HK-2 (cell line): ENCODE results near the gene MRPL4.
A peak's percentile ranks its signal among the peaks of the same experiment; 100 is the strongest.

Experiments
- DNase-seq: peaks from one replicate; pipeline ENCODE4 v3.0.0-alpha.2; 2018; ENCODE audit not compliant: unreplicated experiment

MRPL4 gene

DNA sequence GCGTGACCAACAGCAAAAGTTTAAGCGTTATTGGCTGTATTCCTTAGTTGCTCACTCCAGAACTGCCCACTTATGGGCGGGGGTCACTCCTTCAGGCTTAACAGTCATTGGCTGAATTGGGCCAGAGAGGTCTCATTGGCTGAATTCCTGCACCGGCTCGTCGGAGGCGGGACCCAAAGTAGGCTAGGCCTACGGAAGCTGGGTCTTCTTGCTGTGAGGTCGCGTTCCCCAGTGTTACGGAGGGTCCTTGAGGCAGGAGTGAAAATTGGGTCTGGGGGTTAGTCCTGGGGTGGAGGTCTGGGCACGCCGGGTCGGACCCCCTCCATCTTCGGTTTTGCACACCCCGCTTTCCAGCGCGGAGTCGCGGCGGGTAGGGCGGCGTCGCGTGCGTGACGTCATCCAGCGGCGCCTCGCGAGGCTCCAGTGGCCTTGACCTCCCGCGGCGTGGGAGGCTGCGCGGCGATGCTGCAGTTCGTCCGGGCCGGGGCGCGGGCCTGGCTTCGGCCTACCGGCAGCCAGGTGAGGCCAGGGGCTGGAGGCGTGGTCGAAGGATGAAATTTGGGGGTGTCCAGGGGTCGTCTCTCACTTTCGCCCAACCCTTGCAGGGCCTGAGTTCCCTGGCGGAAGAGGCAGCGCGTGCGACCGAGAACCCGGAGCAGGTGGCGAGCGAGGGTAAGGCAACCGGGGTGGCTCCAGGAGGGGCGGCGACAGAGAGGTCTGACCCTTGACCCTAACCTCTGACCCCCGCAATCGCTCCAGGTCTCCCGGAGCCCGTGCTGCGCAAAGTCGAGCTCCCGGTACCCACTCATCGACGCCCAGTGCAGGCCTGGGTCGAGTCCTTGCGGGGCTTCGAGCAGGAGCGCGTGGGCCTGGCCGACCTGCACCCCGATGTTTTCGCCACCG, at the start of gene MRPL4:
TSS of gene MRPL4 (plus strand) at position 423 of the 903 bp plus-strand sequence. CDS start at position 463, 40 bp downstream.
- DNase-seq: peak; percentile 93

DNA sequence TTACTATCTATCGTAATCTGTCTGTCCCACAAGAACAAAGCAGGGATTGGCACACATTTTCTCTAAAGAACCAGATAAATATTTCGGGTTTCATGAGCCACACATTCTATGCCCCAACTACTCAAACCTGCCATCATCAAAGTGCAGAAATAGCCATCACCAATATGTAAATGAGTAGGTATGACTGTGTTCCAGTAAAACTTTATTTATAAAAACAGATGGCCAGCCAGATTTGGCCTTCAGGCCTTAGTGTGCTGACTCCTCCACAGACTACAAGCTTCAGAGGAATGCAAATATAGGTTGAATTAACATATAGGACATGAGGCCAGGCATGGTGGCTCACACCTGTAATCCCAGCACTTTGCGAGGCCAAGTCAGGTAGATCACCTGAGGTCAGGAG, 48.3 kb upstream of the MRPL4 start:
- DNase-seq: no peak

DNA sequence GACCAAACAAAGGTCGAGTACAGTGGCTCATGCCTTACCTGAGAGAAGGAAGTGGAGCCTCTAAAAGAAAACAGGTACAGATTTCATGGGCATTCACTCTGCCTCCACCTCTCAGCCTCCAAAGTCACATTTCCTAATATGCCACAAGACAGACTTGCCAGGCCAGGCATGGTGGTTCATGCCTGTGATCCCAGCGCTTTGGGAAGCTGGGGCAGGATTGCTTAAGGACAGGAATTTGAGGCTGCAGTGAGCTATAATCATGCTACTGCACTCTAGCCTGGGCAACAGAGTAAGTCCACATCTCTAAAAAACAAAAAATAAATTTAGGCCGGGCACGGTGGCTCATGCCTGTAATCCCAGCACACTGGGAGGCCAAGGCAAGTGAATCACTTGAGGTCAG, 46.4 kb upstream of the MRPL4 start:
- no peak for DNase-seq

DNA sequence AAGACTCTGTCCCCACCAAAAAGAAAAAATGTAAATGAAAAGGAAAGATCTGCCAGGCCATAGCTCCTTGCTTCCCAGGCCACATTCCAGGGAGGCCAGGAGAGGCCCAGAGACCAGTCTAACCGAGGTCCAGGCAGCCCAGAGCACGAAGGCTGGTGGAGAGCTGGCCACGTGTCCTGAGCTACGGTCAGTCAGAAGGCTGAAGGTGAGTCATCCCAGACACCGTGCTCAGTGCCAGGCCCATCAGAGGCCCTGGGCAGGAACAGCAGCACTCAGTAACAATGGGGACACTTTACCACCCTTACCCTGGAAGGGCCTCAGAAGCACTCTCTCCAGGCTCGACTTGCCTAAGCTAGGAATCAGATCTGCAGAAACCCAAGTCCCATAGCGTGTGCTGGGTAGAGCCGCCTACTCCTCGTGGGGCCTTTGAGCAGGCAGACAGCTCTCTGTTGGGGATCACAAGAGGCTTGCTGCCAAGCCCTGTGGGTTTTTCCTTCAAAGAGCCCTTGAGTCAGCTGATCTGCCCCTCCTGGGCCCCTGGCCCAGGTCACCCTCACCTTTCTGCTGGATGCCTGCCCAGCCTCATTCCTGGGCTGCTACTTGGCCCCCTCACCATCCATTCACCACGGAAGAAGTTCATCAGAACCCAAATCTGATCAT, 45.7 kb upstream of the MRPL4 start:
- peak; percentile 84 for DNase-seq

DNA sequence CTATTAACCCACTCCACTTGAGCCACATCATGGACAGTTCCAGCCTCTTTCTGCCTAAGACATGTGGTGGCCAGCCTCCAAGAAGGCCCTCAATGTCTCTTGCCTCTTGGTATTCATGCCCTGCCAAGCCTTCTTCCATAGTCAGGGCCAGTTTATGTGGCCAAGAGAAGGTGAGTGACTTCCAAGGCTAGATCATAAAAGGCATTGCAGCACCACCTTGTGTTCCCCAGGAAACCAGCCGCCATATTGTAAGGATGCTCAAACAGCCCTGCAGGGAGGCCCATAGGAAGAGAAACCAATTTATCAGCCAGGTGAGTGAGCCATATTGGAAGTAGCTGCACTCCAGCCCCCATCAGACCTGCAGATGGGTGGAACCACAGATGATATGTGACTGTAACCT, 45.0 kb upstream of the MRPL4 start:
- DNase-seq: no peak

DNA sequence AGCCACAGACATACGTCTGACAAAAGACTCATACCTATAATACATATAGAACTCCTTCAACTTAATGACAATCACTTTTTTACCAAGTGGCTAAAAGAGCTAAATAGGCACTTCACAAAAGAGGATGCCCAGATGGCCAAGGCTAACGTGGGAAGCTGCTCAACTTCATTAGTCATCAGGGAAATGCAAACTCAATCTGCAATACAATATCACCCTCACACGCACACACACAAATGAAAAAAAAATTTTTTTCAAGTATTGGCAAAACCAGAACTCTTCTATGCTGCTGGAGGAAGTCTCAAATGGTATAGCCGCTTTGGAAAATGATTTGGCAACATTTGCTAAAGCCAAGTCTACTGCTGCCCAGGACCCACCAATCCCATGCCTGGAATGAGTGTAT, 42.7 kb upstream of the MRPL4 start:
- DNase-seq: no peak

DNA sequence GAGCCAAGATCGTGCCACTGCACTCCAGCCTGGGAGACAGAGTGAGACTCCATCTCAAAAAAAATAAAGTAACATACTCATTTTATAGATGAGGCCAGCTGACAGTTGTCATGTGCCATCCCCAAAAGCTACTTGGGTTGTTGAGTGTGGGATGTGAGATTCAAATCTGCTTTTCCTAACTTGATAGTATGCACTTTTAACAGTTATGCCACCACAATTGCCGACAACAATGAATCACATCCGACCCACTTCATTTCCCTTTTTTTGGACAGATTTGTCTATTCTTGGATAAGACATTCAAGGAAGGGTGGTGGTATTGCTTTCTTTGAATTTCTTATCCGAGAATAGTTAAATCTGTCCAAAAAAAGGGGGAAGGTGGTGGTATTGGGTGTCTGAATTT, 41.0 kb upstream of the MRPL4 start:
- no peak for DNase-seq

DNA sequence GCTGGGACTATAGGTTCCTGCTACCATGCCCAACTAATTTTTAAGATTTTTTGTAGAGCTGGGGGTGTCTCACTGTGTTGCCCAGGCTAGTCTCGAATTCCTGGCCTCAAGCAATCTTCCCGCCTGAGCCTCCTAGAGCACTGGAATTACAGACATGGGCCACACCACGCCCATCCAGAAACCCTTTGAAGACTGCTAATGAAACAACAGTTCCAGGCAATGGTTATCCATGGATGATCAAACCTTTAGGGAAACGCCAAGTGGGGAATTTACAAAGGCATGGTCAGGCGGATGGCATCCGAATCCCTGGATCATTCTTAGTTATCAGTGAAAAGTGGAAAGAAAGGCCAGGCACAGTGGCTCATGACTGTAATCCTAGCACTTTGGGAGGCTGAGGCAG, 40.3 kb upstream of the MRPL4 start:
- no peak for DNase-seq

DNA sequence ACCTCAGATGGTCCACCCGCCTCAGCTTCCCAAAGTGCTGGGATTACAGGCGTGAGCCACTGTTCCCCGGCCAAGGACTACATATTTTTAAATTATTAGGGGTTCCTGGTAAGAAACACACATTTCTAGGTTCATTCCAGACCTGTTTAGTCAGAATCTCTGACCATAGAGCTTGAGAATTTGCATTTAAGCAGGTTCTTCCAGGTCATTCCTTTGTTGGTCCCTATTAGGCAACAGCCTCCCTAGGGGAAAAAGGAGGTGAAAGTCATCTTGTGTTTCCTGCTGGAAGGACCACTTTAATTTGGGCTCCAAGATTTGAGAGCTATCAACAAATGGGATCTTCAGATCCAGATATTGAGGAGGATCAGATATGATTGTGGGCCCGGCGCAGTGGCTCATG, 37.2 kb upstream of the MRPL4 start:
- no peak for DNase-seq

DNA sequence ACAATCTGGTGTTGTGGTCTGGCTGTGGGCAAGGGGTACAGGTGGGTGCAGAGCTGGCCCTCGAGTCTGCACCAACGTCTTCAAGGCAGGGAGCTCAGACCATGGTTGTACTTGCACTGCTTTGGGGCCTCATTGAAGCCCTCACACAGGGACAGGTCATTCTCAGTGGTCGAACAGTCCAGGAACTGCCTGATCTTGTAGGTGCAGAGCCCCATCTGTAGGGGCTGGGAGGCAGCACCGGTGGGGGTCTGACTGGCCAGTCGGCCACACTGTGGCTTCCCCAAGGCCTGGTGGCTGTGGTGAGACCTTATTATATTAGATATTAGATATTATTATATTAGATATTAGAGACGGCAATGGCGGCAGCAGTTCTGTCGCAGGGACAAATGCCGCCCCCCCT, 34.9 kb upstream of the MRPL4 start:
- DNase-seq: no peak

DNA sequence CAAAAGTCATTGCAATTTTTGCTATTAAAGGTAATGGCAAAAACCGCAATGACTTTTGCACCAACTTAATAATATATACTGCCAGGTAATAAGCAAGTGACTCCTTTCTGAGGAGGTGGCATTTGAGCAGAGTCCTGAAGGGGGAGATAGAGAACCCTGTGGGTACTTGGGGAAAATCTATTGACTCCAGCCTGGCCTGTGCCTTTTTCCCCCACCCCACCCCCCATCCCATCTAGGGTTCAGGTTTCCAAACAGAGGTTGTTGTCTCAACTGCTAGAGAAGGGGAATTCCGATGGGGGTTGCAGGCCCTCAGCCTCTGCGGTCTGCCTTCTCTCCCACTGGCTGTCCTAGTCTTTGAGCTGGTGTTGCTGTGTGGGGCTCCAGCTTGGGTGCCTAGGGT, 32.3 kb upstream of the MRPL4 start:
- peak; percentile 79 for DNase-seq

DNA sequence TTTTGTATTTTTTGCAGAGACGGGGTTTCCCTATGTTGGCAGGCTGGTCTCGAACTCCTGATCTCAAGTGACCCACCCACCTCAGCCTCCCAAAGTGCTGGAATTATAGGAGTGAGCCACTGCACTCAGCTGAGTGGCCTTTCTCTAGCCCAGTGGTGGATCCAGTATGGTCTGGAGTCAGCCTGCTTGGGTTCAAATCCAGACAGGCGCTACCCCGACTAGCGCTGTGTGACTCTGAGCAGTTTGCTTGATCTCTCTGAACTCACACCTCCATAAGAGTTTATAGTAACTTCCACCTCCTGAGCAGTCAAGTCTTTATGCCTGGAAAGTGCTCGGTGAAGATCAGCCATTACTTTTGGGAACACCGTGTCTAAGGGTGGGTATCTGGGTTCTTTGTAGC, 31.3 kb upstream of the MRPL4 start:
- no peak for DNase-seq

DNA sequence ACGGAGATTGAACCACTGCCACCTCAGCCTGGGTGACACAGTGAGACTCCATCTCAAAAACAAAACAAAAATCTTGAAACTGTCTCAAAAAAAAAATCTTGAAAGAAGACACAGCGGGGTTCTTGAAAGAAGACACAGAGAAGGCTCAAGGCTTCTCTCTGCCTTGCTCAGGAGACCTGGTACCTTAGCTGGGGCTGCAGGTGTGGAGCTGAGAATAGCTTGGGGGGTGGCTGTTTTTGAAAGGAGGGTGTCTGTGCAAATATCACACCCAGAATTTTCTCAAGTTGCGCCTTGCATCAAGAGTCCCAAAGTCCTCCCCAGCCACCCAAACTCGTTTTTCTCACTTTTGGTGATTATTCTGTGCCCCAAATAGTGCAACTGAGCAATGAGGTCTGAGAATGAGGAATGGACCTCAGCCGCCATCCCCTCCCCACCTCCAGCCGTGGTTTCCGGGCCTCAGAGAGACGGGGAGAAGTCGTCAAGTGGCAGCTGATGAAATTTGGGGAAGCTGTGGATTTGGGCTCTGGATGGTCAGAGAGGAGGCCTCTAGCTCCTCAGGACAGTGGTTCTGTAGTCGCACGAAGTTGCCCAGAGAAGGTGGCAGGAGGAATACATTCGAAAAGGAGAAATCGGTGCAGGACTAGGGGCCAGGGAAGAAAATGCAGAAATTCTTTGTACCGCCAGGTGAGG, 29.7 kb upstream of the MRPL4 start:
- no peak for DNase-seq

DNA sequence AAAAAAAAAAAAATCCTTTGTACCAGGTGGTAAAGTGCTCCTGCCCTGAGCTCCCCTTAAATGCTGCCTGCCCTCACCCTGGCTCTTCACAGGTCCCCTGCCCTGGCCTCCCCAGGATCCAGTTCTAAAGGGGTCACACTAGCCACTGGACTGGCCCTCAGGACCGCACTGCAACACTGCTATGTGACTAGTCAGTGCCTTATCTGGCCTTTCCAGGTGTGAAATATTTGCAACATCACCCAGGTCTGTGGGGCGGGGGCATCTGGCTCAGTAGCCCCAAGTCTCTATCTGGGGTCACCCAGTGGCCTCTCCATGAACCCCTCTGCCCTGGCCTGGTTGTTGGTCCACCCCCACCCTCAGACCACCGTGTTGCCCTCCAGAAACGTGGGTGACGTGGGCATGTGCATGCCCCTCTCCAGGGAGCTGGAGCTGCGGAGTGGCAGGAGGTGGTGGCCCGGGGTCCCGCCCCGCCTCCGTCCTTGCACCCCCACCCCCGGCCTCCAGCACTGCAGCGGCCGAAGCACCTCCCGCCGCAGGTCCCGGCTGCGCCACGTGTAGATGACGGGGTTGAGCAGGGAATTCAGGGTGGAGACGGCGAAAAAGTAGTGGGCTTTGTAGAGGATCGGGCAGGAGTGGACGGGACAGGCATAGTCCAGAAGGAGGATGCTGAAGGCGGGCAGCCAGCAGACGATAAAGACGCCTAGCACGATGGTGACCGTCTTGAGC, 28.4 kb upstream of the MRPL4 start:
- DNase-seq: no peak

DNA sequence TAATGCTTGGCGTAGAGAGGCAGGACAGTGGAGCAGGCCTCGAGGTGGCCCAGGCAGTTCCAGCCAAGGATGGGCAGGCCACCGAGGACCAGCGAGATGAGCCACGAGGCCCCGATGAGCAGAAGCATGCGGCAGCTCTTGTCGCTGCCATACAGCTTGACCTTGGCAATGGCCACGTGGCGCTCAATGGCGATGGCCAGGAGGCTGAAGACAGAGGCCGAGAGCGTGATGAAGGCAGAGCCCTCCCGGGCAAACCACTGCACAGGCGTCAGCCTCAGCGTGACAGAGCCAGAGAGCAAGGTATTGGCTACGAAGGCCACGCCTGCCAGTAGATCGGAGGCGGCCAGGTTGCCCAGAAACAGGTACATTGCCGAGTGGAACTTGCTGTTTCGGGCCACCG, 27.7 kb upstream of the MRPL4 start:
- DNase-seq: no peak

DNA sequence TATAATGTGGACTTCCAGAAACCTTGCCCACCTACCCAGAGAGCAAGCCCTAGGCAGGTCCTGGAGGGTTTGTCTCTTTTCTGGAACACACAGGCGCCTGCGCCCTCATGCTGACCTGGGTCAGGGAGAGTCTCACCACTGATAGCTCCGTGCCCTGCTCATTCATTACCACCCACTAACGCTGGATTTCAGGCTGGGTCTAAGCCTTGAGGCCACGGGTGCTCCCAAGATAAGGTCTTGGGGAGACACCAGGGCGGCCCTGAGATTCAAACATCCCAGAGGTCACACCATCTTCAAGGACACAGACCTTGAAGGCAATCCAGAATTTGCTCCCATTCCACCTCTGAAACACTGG, 26.0 kb upstream of the MRPL4 start:
- no peak for DNase-seq

DNA sequence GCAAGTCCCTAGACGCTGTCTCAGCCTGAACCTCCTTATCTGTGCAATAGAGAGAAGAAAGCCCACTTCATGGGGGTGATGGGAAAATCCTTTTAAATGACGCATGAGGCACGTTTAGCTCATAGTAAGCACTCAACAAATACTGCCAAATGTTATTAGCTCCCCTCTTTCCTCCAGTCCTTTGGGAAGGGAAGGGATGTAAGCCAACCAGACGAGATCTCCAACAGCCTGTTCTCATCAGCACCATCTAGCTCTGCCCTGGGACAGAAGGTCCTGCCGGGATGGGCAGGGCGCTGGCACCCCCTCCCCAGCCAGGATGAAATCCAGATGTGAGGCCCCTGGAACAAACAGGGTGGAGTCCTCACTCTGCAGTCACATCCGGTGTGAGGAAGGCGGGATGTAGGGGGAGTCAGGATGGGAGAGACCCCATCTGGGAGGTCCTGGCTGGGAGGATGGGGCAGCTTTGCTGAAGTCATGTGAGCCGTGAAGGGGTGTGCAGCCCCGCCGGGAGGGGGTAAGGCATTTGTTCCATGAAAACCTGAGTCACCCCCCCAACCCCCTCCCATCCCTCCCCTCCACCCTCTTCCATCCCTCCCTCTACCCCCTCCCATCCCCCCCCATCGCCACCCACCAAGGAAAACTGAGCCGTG, 25.5 kb upstream of the MRPL4 start:
- DNase-seq: no peak

DNA sequence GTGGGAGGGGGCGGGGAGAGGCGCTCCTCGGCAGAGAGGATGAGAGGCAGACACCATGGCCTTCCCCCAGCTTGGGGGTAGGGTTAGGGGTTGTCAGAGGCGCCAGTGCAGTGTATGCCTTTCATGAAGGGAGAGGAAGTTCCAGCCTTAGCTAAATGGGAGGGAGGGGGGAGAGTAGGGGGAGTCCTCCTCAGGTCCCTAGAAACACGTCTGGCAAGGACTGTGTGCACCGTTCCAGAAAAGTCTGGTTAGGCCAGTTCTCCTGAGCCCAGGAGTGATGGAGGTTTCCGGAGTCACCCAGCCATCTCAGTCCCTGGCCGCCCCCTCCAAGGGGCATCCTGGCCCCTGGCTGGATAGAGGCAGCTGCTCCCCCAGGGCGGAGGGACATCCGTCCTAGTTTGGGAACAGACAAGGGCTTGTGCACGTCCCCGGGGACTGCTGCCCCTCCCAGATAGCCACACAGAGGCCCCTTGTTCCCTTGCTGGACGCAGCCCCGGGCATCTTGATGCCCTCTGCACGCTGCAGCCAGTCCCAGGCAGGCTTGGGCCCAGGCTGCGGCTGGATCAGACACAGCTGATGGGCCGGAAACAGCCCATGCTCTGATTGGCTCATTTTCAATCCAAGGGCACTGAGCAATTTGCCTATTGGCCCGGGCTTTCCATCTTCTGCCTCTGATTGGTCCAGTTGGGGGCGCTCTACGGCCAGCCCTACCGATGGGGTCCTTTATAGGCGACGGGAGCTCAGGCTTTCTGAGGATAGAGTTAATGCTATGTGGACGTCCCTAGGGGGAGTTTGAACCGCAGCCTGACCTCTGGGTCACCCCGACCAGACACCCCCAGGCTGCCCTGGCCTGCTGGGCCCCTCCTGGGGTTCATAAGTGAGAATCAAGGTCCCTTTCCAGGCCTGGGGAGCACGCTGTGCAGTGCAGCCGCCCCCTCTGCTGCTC, 24.7 kb upstream of the MRPL4 start:
- no peak for DNase-seq

DNA sequence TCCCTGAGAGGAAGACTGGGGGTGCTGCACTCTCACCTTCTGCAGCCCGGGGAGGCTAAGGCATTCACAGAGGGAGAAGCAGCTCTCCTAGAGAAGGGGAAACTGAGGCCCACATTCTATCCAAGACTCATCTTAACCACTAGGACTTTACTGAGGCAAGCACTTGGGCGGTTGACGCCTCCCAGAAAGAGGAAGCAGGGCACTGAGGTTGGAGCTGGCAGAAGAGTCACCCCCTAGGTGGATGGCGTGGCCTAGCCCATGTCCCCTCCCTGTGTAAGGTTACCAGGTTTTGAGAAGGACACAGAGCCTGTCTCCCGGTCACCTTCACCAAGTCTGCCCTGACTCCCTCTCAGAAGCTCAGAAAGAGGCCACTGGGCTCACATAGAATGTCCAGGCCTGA, 23.6 kb upstream of the MRPL4 start:
- no peak for DNase-seq

DNA sequence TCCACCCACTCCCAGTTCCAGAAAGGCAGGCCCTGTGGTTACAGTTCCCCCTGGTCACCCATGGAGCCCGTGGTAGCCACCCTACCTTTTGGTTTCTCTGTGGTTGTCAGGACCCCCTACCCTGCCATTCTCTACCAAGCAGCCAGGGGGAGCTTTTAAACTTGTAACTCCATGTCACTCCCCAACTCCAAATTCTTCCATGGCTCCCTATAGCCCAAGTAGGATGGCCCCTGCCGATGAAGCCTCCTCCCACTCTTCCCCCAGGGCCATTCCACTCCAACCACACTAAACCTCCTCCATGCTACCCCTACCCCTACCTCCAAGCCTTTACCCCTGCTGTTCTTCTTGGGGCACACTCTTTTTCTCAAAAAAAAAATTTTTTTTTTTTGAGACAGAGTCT, 23.1 kb upstream of the MRPL4 start:
- DNase-seq: no peak
